ENCODE data around the gene GRK1.
A peak's percentile ranks its signal among the peaks of the same experiment; 100 is the strongest.

GRK1 gene

DNA sequence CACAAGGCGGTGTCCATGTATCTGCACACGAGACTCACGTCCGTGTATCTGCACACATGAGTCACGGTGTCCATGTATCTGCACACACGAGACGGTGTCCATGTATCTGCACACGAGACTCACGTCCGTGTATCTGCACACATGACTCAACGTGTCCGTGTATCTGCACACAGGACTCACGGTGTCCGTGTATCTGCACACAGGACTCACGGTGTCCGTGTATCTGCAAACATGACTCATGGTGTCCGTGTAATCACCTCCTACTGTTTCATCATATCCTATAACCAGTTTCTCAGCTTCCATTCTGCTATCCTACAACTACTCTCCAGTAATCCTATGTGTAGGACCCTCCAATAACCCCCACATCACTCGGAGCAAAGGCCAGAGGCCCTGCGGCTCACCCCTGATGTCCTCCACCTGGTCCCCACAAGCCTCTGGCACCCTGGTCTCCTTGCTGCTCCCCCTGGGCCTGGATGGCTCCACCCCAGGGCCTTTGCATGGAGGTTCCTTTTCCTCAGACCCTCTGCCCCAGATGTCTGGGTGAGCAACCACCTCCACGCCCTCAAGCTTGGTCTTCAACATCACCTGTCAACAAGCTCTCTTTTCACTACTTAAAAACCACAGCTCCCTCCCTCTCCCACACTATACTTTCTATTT is 89.5 kb downstream of the GRK1 start:
- H3K4me3 ChIP-seq (ENCODE audit: low read depth, low read length), result no peak overlapping the region

DNA sequence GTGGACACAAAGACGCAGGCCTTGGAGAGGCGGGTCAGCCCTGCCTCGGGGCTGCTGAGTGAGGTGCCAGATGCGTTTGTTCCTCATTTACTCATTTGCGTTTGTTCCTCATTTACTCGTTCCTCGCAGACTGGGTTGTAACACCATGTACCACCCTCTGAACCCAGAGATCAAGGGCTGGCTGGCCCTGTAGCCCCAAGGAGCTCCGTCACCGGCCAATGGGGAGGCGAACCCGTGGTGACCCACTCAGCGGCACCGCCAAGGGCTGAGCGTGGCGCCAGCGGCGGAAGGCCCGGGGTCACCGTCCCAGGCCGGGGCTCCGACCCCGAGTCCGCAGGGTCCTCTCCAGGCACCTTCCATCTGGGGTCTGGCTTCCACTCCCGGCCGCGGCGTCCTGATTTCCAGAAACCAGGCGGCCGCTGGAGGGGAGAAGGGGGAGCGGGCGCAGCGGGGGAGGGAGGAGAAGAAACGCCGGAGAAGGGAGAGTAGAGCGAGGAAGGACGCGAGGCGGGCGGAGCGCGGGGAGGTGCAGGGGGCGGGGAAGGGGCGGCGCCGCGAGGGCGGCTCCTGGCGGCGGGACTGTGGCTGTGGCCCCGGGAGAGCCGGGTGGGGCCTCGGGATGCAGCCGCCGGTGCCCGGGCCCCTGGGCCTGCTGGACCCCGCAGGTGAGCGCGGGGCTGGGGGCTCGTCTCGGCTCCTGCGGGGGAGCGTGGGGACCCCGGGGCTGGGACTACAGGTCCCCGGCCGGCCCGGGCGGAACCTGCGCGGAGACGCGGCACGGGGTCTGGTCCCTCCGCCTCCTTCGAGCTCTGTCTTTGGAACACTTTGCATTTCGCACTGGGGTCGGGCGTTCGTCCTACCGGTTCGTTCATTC is 91.9 kb downstream of the GRK1 start, which contains the start of gene TMEM255B:
TMEM255B (plus strand) TSS at position 576 of the 874 bp plus-strand sequence; CDS start at position 620, 44 bp downstream.
- peak within 1 kb of the TSS; percentile 65 for H3K4me3 ChIP-seq (ENCODE audit: low read depth, low read length)

DNA sequence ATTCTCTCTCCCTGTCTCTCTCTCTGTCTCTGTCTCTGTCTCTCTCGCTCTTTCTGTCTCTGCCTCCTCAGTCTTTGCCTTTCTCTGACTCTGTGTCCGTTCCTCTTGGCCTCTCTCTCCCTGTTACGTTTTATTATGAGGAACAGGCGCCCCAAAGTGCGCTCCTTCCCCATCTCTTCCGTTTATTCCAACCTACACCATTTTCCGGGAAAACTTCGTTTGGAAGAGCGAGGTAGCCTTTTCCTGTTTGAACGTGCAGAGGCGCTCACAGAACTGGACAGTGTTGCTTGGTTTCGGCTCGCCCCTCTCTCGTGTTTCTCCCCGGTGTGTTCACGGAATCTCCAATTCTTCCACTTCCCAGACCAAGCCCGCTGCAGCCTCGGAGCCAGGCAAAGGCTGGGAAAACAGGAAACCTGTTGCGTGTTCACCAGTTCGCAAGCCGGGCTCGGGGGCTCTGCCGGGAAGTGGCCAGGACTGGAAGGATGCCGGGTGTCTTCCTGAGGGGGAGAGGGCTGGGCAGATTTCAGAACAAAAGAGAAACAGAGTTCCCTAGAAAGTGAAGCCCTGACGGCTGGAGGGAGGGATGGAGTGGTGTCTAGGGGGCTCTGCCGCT is 92.6 kb downstream of the GRK1 start:
- peak overlapping the region; percentile 65 for H3K4me3 ChIP-seq (ENCODE audit: low read depth, low read length)

DNA sequence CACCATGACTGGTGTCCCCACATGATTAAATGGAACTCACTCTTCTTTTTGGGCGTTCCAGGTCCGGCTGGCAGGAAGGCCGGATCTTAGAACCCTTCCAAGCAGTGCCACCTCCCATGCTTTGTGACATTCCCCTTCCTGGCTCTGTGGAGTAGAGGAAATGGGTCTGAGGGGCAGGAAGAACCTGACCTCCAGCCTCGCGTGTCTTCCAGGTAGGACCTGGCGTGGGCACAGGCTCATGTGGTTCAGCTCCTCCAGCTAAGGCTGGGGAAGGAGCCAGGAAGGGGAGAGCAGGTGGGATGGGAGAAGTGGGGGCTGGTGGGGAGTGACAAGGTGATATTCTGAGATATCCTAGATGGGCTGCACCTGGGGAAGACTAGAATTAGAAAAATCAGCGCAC is 94.1 kb downstream of the GRK1 start:
- H3K4me3 ChIP-seq (ENCODE audit: low read depth, low read length), result no peak overlapping the region

DNA sequence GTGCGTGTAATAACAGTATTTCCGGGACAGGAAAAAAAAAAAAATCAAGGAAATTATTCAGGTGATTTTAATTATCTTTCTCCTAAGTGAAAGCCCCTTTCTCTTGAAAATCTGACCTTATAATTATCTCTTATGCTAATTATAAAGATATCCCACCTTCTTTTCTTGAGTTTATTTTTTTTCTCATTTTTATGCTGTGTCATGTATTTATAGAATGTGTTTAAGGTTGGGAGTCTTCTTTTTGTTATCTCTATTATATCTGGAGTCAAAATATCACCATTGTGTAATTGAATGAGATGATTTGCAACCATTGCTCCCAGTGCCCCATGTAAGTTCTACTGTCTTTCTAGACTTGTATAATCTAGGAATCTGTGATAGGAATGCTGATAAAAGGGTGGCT is 95.1 kb downstream of the GRK1 start:
- no peak overlapping the region for H3K4me3 ChIP-seq (ENCODE audit: low read depth, low read length)

DNA sequence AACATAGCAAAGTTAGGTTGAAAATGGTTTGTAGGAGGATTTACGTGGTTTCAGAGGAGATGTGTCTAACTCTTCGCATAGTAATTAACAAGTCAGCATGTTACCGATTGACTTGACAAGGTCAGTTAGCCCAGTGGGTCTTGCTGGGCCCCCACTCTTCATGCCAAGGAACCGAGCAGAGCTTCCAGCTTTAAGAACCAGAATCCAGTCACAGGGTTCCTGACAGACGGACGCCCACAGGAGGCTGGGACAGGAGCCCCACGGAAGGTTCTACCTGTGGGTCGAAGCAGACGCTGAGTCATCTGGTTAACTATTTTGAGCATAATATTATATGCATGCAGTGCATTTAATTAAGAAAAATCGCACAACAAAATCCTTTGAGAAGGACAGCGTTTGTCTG is 95.5 kb downstream of the GRK1 start:
- H3K4me3 ChIP-seq (ENCODE audit: low read depth, low read length), result no peak overlapping the region

DNA sequence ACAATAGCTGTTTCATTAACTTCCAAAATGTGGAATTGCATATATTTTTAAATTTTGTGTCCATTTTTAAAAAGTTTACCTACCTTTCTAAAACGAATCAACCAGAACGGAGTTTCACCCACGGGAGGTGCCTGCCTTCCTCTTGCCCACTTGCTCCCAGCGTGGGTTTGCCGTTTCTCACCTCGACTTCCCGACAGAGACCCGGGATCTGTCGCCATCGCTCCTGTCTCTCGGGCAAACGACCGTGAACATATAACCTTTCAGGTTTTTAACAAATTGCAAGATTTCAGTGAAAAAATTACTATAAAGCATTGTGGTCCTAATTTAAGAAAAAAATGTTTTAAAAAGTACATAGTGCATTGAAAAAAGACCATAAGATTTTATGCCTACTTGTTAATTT is 96.2 kb downstream of the GRK1 start:
- no peak overlapping the region for H3K4me3 ChIP-seq (ENCODE audit: low read depth, low read length)

DNA sequence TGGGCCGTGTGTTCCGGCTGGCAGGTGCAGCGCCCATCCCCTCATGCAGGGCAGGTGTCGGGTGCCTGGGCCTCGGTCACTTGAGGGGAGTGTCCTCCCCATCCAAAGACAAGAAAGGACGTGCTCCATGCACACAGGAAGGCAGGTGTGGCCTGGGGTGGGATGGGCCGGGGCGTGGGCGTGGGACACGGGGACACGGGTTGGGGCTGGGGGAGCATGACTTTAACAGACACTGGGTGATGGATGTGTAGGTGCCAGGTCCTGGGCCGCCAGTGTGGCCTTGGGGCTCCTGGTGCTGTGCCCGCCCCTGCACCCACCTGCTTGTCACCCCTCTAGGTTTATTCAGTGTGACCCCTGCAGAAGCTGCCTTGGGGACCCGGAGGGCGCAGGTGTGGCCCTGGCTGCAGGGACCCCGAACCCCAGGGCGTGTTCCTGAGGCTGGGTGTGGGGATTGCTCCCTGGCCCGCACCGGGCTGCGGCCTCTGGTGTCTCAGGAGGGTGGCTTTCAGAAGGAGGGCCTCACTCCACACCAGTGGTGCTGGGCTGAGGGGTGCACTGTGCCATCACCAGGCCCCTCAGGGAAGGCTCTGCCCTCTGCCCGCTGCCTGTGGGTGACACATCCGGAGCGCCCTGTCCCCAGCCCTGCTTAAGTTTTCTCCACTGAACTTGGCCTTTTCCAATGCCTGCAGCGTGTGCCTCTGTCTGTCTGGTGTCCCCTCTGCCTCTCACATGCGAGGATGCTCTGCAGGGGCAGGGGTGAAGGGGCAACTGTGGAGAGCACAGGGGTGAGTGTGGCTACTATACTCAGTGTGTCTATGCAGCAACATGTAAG is 97.2 kb downstream of the GRK1 start:
- H3K4me3 ChIP-seq (ENCODE audit: low read depth, low read length), result no peak overlapping the region

DNA sequence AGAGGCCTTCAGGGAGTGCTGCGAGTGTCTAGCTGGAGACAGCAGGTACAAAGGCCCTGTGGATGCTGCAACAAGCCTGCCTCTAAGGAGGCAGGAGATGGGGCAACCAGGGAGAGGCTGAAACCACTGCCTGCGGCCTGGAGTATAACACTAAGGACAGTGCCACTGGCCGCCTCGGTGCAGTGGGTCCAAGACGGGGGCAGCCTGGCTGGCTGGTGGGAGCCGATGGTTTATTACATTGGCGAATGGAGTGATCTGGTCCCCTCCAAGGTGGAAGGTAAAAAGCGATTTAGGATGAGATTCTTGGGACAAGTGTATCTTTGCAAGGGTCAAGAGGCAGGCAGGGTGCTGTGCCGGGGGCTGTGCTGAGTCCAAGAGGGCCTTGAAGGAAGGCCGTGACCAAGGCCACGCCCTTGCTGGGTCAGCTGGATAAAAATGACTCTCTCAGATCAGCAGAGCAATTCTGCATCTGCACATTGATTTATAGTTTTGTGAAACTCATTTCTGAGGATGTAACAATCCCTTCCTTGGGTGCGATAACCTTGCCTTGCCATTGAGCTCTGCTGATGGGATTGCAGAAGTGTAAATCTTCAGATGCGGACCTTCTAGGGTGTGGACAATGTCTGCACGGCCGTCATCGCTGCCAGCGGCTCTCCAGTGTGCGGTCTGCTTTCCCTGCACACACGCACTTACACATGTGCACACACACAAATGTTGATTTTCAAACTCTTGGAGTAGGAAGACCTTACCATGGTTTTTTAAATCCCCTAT is 98.0 kb downstream of the GRK1 start:
- H3K4me3 ChIP-seq (ENCODE audit: low read depth, low read length), result no peak overlapping the region

DNA sequence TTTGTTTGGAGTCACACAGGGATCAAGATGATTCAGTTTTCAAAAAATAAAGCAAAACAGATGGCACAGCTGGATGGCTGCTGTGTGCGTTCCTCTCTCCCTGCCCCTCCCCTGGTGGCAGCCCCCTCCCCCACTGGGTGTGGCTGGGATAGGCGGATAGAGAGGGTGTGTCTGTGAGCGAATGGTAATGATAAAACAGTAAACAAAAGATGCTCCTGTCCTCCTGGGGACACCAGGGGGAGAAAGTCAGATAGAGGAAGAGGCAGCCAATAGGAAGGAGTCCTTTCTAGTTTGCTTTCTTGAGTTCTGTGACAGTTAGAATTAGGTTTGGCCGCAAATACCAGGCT is 98.5 kb downstream of the GRK1 start:
- no peak overlapping the region for H3K4me3 ChIP-seq (ENCODE audit: low read depth, low read length)

DNA sequence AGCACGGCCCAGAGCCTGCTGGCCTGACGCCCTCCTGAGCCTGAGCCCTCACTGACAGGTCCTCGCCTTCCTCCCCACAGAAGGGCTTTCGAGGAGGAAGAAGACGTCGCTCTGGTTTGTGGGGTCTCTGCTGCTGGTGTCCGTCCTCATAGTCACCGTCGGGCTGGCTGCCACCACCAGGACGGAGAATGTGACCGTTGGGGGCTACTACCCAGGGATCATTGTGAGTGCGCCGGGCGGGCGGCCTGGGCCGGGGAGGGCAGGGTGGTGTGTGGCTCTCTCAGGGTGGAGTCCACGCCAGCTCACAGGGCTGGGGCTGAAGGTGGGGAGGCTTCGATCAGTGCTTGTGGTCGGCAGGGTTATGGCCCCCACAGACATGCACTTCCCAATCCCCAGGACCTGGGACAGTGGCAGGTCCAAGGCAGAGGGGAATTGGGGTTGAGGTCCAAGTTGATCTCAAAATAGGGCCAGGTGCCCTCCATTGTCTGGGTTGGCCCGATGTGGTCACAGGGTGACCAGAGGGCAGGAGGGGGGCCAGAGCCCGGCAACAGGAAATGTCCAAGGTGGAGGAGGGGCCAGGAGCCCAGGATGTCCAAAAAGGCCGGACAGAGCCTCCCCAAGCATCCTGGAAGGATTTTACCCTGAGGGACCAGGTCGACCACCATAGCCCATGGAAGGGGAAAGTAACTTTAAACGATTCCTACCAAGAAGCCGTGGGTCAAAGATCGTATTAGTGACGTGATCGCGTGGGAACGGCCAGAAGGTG is 99.2 kb downstream of the GRK1 start:
- H3K4me3 ChIP-seq (ENCODE audit: low read depth, low read length), result no peak overlapping the region

DNA sequence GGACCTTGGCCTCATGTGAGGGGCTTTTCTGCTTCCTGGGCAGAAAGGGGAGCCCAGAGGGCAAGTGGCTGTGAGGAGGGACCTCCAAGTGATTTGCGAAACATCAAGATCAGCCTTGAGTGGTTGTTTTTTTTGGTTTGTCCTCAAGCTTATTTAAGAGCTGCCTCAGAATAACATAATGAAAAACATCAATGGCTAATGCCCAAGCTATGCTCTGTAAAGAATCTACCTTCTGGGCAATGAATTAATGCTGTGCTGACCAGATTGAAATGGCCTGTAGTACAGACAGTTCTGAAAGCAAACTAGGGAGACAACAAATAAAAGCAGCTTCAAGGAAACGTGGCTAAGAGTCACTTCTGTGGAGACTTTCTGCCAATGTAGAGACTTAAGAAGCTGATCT is 100.3 kb downstream of the GRK1 start:
- H3K4me3 ChIP-seq (ENCODE audit: low read depth, low read length), result no peak overlapping the region

DNA sequence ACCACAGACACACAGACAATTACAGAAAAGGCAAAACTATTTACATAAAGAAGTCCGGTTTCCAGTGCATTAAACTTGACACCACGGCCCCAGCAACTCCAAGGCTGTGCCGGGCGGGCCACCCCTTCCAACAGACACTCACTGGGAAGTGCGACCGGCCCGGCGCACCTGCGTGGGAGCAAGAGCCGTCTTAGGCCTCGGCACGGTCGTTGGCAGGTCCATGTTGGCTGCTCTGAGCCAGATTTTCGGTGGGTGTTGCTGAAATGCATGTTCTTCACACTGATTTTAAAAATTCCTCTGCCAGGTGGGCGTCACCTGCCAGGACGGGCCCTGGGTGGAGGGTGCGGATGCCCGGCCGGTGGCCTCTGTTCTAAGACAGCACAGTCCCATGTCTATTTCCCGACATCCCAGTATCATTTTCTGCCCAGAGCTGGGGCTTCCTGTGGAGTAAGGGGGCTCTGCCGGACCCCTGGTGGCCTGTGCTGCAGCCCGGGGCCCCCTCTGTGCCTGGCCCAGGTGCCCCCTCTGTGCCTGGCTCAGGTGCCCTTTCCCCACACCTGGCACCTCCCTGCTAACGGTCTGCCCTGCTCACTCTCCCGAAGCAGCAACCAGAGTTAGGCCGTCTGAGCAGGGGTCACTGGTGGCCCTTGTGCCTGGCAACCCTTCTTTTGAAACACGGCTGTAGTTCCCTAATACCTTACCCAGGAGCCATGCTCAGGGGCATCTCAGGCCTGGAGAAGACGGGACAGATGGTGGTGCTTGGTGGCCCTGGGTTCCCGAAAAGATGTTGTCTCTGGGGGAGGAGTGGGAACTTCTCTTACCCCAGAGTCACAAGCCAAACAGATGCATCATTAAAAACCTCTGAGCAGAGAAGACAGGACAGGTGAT is 101.2 kb downstream of the GRK1 start:
- H3K4me3 ChIP-seq (ENCODE audit: low read depth, low read length), result no peak overlapping the region

DNA sequence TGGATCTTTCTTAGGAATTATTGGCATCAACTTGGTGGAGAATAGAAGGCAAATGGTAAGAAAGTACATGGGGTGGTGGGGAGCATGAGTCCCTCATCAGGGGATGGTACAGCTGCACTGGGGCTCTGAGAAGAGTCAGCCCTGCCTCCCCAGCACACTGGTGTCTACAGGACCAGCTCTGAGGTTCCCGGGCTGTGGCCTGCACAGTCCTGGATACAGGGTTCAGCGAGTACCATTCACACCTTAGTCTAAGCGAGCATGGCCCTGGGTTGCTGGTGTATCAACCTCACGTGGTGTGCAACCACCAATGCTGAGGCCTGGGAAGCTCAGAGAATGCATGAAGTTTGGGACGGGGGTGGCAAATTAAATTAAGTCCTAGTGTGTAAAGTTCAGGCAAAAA is 102.1 kb downstream of the GRK1 start:
- H3K4me3 ChIP-seq (ENCODE audit: low read depth, low read length), result no peak overlapping the region

DNA sequence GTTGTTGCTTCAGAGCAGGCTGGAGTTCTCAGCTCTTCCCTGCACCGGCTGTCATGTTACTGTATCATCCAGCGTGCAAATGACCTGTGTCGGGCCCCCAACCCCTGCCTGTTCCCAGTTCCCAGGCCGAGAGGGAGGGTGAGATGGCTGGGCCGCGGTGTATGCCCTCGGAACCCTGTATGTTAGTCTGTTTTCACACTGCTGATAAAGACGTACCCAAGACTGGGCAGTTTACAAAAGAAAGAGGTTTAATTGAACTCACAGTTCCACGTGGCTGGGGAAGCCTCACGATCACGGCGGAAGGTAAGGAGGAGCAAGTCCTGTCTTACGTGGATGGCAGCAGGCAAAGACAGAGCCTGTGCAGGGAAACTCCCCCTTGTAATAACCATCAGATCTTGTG is 102.9 kb downstream of the GRK1 start:
- H3K4me3 ChIP-seq (ENCODE audit: low read depth, low read length), result no peak overlapping the region

DNA sequence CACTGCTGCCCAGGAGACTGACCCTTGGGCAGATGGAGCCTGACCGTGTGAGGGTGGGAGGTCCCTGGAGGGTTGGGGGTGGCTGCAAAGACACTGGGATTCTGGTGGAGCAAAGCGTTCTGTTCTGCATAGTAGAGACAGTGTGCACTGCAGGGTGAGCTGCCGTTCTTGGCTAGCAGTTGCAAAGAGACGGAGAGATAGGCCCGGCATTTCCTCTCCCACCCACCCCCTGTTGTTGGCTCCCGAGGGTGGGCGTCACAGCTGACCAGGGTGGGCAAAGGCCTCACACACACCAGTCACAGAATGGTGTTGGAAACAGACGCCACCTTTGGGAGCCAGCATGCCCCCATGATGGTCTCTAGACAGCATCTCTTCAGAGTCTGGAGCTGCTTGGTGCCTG is 103.4 kb downstream of the GRK1 start:
- H3K4me3 ChIP-seq (ENCODE audit: low read depth, low read length), result no peak overlapping the region

DNA sequence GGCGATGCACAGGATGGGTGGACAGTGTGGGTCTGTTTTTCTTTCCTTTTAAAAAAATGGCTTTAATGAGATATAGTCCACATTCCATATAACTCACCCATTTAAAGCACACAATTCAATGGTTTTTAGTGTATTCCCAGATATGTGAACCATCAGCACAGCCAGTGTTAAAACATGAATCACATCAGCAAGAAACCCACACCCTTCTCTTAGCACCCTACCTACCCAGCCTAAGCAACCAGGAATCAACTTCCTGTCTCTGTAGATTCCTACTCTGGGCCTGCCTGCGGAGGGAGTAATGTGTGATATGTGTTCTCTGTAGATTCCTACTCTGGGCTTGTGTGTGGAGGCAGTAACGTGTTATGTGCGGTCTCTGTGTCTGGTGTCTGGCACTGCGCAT is 103.9 kb downstream of the GRK1 start:
- H3K4me3 ChIP-seq (ENCODE audit: low read depth, low read length), result no peak overlapping the region

DNA sequence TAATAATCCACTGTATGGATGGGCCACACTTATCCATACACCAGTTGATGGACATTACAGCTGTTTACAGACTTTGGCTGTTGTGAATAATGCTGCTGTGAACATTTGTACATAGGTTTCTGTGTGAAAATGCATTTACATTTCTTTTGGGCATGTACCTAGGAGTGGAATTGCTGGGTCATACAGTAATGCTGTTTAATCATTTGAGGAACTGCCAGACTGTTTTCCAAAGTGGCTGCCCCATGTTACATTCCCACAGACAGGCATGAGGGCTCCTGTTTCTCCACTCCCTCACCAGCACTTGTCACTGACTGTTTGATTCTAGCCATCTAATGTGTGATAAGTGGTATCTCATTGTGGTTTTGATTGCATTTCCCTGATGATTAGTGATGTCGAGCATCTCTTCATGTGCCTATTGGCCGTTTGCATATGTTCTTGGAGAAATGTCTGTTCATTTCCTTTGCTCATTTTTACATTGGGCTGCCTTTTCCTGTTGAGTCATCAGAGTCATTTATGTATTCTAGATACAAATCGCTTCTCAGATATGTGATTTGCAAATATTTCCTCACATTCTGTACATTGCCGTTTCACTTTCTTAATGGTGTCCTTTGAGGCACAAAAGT is 104.8 kb downstream of the GRK1 start:
- no peak overlapping the region for H3K4me3 ChIP-seq (ENCODE audit: low read depth, low read length)

Data from iPS-11a (cell line).